Activated T-cell treated with anti-CD3 and anti-CD28 coated beads, Interleukin-2, amount 50 U/mL, for 1 hour (primary cell): ENCODE results near the gene SRSF7.
"Not testable (repeated sequence)": the region's sequence is repeated elsewhere in the genome, so short reads cannot be mapped to it uniquely, and the experiment has no call there.

Source experiments
- DNase-seq: peaks from one replicate; pipeline ENCODE4 v3.0.0-alpha.2; 2020

Gene SRSF7

GRCh38 chr2:38751596-38752410 is 642 bp upstream of the SRSF7 start:
- no peak for DNase-seq

DNA sequence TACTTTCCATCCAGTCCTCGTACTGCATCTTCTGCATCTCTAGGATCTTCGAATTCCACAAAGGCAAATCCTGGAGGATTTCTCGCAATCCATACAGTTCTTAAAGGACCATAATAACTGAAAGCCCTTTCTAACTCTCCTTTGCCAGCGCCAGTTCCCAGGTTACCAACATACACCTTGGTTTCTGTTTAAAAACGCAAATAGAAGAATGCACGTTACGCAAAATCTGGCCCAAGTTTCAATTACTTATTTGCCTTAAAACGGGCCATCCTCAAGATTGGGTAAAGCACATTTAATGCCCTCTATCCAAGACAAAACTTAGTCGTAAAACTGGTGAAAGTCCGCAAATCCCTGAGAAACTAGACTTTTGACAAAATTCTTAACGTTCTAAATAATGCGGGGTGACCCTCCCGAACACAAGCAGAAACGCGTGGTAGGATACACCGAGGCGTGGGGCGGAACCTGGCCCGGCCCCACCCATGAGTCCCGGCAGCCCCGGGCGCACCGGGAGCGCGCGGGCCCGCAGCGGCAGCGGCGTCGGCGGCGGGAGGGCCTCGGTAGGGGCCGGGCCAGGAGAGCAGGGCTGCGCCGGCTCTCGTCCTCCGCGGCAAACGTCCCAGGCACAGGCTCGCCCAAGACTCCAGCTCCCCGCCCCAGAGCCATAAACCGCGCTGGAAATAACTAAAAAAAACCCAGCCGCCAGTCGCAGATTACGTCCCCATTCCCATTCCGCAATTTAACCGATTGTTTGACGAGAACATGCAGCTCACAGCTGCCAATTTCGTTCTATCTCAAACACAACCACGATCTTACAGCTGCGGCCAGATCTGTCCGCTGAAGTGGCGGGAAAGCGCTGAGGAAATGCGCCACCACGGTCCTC is 910 bp downstream of the SRSF7 start:
- DNase-seq, result peak; percentile 59

- no peak for DNase-seq
Measured at GRCh38 chr2:38748943-38749804, 2.0 kb downstream of the SRSF7 start.

DNA sequence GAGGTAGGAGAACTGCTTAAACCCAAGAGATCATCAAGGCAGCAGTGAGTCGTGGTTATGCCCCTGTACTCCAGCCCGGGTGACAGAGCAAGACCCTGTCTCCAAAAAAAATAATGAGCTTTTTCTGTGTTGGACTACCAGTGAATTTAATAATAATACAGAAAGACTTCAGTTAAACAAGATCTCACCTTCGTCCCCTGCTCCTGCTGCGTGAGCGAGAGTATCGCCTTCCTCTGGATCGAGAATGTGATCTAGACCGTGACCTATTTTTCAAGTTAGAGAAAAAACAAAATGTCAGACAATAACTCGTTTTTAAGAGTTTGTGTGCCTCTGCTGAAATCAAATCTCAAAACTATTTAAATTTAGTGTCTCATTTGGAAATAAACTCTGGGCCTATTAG is 2.8 kb downstream of the SRSF7 start:
- DNase-seq, result no peak

DNA sequence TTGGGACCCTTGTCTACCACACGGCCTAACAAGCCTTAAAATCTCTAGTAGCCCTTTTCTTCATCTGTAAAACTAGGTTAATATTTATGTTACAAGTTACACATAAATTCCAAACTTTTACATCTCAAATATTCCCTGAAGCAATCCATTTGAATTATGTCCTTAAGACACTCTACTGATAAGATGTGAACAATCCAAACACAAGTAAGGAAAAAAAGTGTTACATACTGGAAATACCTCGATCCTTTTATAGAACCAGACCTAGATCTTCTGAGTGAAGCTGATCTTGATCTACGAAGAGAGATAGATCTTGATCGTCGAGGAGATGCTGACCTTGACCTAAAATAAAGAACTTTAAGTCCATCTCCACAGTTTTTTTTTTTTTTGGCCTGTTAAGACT is 3.3 kb downstream of the SRSF7 start:
- no peak for DNase-seq

- no peak for DNase-seq
Measured at GRCh38 chr2:38747007-38747424, 4.1 kb downstream of the SRSF7 start.

DNA sequence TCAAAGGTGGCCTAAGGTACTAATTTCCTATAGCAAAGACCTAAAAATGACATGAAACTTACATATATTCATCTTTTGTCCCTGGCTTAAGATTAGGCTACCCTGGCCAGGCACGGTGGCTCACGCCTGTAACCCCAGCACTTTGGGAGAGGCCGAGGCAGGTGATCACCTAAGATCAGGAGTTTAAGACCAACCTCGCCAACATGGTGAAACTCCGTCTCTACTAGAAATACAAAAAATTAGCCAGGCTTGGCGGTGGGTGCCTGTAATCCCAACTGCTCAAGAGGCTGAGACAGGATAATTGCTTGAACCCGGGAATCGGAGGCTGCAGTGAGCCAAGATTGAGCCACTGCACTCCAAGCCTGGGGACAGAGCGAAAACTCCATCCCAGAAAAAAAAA is 5.9 kb downstream of the SRSF7 start:
- no peak for DNase-seq

DNA sequence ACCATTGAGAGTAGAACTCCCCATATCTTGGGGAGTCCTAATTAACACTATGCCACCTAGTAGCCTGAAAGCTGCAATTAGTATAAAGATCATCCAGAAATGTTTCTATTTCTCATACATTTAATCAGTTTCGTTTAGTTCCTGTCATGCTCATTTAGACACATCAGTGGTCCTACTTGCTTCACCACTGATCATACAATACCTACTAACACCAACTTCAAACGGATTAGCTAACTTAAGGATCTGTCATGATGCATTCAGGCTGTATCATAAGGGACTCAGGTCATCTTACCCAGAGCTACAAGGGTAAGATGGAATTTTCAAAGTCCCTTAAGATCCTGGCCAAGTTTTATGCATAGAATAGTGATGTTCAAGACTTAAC is 6.8 kb downstream of the SRSF7 start:
- DNase-seq, result no peak

DNA sequence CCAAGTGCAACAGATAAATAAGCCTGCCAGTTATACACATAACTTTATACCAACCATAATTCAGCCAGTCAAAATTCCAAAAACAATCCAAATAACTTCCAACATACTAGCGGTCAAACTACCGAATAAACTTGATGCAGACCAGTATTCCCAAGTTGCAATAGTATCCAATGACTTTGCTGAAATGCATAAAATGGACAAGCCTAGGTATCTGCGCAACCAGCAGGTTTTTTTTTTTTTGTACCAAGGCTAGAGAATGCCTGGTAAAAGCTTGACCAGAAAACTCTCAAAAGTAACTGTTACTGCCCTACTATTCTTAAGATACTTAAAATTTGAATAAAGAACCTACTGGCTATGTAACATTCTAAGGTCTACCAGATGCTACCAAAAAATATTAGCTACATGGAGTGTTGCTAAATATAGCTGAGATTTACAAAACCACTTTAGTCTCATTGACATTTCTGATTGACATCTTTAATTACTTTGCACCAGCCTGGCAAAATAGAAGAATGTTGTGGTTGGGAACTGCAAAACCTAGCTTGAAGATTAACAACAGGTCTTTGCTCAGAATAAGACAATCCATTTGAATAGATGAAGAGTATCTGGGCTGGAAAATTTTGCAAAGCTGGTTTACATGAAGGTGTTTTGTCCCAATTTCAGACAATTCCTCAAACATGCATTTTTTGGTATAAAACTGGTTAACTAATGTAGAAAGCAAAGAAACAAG is 7.3 kb downstream of the SRSF7 start:
- DNase-seq, result no peak

DNA sequence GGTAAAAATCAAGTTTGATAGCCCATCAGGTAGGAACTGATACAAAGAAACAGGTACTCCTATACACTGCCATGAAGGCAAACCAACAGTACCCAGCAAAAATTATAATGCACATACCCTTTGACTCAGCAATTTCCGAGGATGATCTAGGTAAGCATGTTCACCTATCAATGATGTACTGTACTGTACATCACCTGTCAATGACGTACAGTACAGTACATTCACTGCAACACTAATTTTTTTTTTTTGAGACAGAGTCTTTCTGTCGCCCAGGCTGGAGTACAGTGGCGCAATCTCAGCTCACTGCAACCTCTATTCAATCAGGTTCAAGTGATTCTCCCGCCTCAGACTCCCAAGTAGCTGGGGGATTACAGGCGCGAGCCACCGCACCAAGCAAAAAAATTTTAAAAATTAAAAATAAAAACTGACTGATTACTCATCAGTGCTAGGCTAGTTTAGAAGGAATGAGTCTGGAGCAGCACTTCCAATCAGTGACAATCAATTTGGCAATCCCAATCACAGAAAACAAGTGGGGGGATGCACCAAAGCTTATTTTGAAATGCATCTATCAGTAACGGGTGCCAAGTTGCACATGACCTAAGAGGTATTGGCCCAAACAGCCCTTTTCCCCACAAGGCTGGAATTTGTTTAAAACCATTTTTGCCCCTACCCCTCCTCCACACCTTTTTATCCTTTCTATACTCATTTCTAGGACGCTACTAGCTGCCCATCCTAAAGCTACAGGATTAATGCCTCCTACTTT is 8.2 kb downstream of the SRSF7 start:
- DNase-seq, result no peak

DNA sequence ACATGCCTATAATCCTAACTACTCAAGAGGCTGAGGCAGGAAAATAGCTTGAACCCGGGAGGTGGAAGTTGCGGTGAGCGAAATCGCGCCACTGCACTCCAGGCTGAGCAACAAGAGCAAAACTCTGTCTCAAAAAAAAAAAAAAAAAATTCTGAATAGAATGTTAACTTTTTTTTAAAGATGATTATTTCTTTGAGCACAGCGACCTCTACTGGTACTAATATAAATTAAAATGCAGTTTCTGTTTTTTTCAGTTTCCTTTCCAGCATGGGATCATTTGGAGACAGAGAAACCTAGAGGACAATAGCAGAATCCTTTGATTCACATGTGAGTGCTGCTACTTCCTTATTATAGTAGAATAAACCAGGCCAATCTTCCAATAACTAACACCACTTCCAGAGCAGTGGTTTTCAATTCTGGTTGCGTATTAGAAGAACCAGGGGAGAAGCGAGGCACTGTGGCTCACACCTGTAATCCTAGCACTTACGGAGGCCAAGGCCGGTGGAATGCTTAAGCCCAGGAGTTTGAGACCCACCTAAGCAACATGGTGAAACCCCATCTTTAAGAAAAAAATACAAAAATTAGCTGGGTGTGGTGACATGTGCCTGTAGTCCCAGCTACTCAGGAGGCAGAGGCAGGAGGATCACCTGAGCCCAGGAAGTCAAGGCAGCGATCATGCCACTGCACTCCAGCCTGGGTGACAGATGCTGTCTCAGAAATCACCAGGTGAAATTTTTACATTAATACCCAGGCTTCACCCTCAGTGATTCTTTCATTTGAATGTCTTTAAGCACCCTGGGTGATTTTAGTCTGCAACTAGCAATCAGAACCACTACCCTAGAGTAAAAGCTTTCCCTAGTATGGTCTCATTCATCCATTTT is 10.1 kb downstream of the SRSF7 start:
- peak; percentile 42 for DNase-seq

DNA sequence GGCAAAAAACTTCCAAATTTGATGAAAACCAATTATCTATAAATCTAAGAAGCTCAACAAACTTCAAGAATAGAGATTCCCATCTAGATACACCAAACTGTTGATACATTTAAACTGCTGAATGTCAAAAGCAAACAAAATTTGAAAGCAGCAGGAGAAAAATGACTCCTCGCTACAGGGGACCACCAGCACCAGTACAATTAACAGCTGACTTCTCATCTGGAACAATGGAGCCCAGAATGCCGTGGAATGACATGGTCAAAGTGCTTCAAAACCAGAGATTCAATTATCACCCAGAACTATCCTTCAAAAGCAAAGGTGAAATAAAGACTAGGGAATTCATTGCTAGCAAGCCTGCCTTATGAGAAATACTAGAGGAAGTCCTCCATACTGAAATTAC is 11.6 kb downstream of the SRSF7 start:
- no peak for DNase-seq

DNA sequence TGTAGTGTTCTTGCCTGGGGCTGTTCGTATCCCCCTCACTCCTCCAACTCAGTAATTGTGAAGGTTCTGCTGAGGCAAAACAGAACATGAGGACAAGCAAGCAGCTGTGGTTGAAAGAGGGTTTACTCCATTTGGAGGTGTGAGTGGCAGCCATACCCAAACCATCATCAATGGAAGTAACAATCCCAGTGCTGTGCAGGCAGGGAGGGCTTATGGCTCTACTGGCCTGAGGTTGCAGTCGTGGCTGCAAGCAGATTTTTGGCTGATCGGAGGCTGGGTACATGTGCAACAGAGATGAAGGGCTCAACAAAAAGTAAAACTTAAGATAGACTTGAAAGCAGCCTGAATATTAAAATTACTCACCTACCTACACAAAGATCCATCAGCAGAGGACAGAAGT is 13.2 kb downstream of the SRSF7 start:
- DNase-seq, result no peak

DNA sequence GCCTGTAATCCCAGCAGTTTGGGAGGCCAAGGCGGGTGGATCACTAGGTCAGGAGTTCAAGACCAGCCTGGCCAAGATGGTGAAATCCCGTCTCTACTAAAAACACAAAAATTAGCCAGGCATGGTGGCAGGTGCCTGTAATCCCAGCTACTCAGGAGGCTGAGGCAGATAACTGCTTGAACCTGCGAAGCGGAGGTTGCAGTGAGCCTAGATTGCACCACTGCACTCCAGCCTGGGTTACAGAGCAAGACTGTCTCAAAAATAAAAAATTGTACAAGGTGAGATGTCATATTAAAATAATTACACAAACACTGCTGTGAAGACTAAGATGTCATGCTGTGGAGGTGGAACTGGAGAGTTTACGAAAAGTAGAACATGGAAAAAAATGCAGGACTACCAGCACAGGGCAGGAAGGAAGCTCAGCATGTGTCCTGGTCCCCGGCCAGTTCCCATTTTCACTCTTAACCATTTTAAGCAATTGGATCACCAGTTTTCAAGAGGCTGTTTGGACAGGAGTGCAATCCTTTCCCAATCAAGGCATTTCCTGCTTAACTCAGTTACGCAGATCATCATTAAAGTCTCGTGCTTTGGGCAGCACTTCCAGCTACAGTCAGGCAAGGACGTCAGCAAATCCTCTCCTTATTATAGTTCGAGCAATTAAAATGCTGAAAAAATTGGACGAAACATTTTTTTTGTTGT is 14.0 kb downstream of the SRSF7 start:
- DNase-seq, result not testable (repeated sequence)

- no peak for DNase-seq
Measured at GRCh38 chr2:38735999-38736320, 15.2 kb downstream of the SRSF7 start.

- DNase-seq, result no peak
Measured at GRCh38 chr2:38734299-38735058, 16.7 kb downstream of the SRSF7 start.

DNA sequence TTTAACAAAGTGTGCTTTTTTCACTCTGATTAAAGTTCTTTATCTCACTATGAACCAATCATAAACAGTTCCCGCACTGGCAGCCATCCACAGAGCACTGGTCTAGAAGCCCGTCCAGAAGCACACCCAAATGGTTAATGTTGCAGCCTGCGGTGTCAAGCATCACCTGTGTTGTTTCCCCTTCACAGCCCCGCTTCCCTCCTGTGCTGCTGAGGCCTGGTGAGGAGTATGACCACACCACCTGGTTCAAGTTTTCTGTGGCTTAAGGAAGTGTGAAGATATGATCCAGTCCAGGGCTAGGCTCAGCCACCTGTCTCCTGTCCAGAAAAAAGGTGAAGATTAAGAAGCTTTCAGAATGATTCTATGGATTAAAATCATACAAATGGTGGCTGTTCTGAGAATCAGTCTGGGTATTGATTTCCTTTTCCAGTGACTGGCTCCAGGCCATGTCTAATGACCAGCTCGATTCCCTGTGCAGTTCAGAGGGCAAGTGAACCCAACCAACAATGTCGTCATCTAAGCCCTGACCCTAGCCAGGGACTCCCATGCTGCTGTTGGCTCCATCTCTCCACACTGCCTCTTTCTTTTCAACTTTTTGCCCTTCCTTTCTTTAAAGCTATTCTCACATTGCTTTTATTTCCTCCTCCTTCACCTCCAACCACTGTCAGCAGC is 17.7 kb downstream of the SRSF7 start:
- DNase-seq, result no peak

DNA sequence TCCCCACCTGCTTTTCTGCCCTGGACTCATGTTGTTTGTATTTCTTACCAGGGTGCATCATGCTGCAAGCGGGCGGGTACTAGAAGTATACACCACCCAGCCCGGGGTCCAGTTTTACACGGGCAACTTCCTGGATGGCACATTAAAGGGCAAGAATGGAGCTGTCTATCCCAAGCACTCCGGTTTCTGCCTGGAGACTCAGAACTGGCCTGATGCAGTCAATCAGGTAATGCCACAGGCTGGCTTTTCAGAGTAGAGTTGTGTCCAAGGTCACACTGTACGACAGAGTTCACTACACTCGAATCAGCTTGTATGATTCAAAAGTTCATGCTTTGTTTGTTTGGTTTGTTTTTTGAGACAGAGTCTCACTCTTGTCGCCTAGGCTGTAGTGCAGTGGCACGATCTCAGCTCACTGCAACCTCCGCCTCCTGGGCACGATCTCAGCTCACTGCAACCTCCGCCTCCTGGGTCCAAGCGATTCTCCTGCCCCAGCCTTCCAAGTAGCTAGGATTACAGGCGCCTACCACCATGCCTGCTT is 19.4 kb downstream of the SRSF7 start:
- DNase-seq, result peak; percentile 5
